ENCODE measurements around the gene GBF1.
A peak's percentile ranks its signal among the peaks of the same experiment; 100 is the strongest.

GBF1 gene

DNA sequence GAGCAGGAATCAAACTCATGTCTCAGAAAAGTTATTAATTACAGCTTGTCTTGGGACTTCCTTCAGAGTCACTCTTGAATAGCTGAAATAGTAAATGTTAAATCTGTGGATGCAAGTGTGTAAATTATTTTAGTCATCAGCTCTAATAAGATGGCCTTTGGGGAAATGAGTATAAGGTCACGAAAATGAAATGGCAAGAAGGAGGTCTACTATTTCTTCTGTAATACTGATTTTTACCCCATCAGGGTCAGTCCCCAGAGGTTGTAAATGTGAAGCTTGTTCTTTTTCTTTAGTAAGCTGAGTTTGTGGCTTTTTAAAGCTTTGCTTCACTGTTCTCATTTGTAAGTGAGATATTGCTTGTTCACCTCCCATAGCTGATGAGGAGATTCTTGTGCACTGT is 63.9 kb downstream of the GBF1 start:
- no peak for DNase-seq

DNA sequence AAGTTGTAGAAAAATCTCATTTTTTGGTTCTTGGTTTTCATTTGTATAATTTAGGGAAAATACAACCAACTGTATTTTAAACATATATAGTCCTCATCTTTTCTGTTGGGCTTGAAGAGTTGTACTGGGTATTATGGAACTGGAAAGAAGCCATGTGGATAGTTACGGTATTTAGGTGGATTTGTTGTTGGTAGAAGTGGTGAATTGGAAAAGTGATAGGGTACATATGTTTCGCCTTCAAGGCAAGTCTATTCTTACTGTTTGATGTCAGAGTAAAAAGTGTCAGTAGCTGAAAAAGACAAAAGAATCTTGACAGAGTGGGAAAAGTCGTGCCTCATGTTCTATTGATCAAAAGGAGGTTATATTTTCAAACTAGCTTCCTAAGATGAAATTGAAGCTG is 64.6 kb downstream of the GBF1 start:
- DNase-seq: no peak

DNA sequence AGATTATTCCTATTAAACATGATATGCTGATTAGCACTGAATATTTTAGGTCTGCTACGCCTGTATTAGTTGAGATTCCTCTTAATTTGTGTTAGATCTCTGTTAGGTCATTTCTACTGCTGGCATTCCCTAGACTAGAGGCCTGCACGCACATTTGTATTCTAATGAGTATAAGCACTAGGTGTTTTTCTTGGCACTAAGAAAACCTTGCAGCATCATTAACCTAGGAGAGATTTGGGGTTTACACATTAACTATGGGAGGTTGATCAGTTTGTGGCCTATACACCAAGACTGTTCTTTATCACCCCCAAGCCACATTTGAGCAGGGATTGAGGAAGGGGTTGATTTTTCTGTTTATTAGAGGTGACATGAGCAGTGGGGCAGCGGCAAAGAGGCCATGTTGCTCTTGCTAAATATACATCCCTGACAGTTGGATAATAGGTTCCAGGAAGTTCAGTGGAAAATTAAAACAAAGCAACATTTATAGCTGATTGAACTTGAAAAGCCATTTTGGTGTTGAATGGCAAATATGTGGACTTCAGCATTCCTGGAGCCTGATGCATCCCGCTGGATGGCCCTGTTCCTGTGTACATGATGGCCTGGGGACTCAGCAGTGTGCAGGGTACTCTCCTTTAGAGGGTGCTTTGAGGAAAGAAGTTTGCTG is 65.2 kb downstream of the GBF1 start:
- peak; percentile 81 for DNase-seq

DNA sequence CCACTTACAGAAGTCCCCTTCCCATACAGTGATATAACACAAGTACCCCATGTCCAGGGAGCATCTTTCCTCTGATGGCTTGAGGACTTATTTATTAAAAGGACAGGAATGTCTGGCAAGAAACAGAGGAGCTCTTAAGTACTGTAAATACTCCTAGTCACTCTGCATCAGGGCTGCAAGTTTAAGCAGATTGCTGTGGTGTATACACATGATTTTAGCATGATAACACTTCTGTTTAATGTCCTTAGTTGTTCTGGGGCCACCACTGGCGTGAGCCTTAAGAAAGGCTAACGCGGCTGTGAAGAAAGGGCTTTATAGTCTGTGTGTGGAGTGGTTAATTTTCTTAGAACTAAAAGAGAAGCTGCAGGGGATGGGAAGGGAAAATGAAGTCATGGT is 65.7 kb downstream of the GBF1 start:
- DNase-seq: no peak

DNA sequence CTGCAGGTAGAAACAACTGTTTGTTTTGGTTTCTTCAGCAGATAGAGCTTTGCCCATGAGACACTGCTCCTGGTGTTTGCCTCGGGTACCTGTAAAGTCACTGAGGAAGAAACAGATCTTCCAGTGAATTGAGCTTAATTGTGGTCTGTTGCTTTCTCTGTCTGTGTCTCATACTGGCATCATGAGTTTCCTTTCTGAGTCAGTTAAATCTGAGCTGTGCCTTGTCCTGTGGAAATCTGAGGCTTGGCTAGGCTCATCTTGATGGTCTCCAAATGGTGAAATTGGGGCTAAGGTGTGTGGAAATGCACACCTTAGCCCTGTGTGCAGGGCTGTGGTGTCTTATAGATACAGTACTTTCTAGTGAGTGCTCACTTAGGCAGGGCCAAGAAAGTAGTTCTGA is 67.4 kb downstream of the GBF1 start:
- no peak for DNase-seq

DNA sequence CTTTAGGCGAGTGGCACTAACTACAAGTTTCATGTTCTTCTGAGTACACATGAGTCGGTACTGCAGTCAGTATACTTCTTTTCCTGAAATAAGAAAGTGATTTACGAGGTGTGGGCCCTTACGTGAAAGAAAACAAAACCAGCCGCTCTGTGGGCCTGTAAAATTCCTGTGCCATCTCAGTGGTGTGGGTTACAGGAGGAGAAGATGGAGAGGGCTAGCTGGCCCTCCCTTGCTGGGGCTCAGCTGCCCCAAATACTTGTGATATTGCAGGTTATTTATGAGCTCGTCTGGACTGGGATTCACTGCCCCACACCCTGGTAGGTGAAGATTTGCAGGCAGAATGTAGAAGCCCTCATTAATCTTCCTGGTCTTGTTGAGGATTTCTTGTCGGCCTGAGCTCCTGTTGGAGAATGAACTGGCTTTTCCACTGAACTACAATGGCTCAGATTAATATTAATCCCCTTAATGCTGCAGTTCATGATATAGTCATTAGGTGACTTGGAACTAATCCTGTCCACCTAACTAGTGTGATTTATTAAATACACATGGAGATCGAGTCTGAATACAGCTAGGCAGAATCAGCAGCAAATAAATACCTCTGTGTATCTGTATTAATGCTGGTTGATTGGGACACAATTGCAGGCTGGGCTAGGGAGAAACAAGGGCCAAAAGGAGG is 68.0 kb downstream of the GBF1 start:
- no peak for DNase-seq

DNA sequence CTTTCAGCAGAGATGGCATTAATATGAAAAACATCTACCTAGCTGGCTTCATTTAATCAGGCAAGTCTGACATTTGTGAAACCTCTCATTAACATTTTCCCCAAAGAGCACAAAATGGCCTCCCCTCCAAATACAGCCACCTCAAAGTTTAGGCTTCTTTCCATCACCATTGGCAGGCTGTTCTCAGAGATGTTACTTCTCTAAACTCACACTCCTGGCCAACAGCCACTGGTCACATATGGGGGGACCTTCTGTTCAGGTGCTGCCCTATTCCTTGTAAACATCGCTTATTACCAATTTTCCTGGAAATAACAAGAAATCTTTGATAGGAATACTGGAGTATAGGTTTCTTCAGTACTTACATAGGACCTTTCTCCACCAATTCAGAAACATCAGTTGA is 69.5 kb downstream of the GBF1 start:
- DNase-seq: no peak

DNA sequence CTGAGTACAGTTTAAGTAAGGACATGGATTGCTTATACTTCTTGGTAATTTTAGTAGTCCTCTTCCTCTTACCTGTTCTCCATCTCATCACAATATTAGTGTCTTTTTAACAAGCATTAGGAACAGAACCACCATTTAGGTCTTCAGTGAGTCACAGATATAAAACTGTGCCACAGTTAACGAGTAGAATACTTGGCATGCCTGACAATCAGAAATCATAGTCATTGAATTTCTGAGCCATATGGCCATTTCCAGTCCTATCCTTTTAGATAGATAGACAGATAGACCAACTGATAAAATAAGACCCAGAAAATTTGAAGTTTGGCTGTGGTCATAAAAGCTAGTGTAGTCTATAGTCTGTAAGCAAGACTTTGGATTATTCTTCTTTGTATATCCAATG is 71.1 kb downstream of the GBF1 start:
- DNase-seq: no peak

DNA sequence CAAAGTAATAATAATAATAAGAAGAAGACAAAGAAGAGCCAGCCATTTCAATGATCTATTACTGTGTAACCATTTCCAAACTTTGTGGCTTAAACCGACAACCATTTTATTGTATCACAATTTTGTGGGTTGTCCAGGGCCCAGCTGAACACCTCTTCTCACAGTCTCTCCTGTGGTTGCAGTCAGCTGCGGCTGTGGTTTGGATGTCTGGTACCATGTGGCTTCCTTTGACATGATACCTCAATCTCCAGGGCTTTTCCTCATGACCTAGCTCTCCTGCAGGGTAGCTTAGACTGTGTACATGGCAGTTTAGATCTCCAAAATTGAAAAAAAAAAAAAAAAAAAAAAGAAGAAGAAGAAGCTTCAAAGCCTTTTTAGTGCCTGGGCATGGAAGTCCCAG is 77.6 kb downstream of the GBF1 start:
- no peak for DNase-seq

DNA sequence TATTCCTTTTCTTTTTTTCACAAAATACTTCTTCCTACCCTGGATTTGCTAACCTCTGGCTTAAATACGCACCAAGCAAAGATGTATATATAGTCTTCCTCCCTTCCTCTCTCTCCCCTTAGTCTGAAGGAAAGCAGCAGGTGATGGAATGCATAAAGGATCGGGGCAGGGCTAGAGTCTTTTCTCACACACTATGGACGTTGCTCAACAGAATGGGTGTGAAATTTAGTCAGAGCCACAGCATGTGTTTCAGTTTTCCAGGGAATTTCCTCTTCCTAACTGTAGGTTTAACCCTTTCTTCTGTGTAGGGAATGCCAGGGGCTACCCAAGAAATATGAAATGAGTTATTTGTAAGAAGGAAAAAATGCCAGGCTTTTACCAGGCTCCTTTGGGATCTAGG is 78.7 kb downstream of the GBF1 start:
- DNase-seq: peak; percentile 58

DNA sequence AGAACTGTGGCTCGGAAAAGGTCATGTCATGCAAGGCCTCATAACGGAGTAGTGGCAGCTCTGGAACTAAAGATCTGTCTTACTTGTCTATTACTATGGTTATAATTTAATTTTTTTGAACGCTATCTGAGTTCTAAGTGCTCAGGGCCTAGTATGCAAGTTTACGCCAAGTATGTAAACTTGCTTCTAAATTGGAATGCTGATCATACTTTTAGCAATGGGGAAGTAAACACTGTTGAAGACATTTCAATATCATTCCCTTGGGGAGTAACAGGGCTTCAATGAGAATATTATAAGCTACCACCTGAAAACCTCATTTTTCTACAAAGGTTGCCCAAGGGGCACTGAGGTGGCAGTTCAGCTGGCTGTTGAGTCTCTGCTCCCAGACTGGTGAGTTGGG is 80.7 kb downstream of the GBF1 start:
- DNase-seq: no peak

DNA sequence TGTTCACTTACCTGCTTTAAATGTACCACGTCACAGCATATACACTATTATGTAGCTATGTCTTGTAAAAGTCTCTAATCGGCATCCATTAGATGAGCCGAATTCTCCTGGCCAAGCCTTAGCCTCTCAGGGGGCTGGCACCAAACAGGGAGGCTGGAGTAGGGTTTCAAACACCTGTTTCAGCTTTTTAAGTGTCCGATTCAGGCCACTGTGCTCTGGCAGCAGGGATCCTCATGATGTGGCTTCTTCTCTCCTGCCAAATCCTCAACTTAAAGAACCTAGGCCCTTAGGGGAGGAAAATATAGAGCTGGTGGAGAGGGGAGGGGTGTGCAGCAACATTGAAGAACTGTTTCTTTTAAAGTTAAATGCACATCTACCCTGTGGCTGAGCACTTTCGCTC is 81.7 kb downstream of the GBF1 start:
- DNase-seq: no peak

DNA sequence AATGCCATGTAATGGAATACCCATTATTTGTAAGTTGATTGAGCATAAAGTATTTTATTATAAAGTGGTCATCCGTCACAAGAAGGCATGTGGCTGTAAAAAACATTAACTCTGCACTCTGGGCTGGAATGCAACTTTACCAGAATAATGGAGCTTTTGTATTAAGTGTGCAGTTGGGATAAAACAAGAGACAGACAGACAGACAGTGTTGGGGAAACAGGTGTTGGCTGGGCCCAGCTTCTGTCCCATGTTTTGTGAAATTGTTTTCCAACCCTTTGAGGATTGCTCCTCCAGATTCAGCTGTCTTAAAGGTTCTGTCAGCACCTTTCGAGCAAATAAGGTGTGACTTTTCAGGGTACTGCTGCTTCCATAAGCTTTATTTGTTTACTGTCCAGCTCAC is 82.3 kb downstream of the GBF1 start:
- no peak for DNase-seq

DNA sequence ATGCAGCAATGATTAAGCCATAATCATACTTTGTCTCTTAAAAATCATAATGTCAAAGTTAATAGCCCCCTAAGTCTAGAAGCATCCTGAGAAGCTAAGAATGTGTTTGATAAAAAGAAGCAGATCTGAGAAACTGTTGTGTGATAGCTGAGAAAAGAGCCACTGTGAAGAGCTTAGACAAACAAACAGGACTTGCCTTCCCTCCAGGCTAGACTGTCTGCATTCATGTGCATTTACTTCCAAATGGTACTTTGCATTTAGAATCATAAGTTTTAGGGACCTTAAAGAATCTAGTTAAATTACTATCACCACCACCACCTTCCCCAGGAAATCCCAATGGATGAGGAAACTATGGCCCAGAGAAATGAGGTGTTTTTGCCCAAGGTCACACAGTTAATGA is 87.4 kb downstream of the GBF1 start:
- DNase-seq: no peak

DNA sequence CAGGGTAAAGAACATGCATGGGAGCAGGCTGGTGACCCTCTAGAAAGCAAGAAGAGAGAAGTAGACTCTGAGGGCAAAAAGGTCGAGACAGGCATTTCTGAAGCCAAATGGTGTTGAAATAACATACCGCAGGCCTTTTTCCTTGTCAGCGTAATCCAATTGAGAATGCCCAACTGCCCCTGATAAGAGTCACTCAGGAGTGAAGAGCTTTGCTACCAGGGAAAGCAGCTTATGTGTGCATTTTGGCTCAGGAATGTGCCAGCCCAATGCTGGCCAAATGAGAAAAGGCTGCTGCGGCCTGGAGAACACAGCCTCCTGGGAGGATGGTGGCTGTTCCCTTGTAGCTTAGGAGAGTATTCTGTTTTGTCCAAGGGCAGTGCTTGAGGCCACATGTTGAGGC is 88.8 kb downstream of the GBF1 start:
- no peak for DNase-seq

DNA sequence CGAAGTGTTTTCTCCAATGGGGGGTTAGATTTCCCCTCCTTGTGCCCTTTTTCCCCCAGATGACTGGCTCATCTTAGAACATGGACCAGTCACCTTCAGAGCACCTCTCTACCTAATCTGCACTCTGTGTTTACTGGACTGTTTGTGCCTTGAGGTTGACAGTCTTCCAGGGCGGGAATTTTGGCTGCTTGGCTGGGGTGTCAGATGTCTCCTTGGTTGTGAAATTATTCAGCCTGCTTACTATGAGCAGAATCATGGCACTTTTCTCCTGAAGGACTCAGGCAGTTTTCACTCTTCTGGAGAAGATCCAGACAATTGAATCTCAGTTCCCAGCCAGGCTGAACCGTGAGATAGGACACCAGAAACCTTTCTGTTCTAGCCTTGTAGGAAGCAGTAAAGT is 89.9 kb downstream of the GBF1 start:
- no peak for DNase-seq

DNA sequence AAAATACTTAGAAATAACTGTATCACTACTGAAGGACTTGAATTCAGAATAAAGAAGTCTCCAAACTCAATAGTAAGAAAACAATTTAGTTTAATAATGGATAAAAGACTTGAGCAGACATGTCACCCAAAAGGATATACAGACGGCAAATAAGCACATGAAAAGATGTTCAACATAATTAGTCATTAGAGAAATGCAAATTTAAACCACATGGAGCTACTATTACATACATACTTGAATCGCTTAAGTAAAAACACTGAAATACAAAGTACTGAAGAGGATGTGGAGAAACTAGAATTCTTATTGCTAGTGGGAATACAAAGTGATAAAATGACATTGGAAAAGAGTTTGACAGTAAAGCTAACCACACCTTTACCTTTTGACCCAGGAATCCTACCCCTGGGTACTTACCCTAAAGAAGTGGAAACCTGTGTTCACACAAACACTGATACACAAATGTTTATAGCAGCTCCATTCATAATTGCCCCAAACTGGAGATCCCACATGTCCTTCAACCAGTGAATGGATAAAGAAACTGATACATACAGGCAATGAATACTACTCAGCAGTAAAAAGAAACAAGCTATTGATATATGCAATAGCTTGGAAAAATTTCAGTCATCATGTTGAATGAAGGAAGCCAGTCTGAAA is 95.8 kb downstream of the GBF1 start:
- DNase-seq: no peak

DNA sequence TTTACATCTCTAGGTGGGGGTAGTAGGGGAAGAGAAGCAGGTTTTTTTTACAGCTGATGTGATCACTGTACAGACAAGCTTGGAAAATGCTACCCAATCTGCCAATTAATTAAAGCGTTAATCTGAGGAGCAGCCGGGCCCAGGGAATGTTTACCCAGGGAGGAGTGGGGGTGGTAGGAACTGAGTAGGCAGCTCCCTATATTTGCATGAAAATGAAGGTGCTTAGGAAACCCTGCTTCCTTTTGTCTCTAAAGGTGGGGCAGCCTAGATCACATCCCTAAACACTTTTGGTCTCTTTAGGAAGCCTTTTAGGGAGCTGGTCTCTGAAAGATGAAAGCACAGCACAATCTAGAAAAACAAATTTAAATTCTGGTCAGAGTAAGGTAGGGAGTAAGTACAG is 97.1 kb downstream of the GBF1 start:
- no peak for DNase-seq

DNA sequence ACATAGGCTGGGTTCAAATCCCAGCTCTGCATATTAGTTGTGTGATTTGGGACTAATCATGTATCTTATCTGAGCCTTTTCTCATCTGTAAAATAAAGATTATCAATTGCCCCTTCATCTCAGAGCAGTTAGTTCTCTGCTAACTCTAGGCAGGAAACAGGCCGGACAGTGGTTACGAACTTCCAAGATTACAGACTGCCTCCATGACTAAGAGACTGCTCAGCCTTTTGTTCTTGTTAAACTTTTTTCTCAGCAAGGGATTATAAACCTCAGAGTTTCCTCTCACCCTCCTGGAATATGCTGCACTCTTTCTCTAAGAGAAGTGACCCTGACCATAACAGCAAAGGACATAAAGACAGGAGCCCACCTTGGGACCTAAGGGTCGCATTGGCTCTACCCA is 97.6 kb downstream of the GBF1 start:
- peak; percentile 58 for DNase-seq

DNA sequence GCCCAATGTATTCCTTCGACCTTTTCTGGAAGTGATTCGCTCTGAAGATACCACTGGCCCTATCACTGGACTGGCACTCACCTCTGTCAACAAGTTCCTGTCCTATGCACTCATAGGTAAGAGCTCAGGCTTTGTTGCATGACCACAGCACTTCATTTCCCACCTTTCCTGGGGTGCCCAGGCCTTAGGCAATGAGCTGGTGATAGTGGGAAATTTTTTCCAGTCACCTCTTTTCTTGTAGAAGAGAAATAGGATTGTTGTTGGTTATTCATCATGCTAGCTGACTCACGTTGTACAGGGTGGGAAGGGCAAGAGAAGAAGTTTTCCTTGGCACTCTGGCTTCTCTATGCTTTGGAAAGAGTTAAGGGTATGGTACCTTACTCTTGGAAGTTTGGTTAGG is 98.7 kb downstream of the GBF1 start:
- no peak for DNase-seq

DNA sequence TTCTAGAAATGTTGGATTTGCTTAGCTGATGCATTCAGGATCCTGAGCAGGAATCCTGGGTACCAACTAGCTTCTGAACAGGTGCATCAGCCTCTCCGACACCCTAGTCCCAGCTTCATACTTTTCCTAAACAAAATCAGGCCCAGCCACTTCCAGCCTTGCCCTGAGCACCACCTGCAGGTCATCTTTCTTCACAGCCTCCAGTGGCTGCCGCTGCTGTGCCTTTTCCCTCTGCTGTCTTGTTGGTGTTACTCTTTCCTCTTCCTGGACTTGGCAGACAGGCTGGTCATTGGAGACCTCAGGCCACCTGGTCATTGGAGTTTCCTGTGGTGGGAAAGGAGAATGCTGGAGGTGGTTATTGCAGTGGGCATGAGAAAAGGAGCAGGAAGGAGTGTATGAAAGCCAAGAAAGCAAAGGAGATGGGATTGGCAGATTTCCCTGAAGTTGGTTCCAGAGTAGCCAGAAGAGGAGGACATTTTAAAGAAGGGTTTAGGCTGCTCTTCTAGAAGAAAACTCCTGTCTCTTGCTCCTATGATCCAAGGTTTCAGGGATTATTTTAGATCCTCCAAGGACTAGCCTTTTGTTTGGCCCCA is 102.0 kb downstream of the GBF1 start:
- peak; percentile 14 for DNase-seq

DNA sequence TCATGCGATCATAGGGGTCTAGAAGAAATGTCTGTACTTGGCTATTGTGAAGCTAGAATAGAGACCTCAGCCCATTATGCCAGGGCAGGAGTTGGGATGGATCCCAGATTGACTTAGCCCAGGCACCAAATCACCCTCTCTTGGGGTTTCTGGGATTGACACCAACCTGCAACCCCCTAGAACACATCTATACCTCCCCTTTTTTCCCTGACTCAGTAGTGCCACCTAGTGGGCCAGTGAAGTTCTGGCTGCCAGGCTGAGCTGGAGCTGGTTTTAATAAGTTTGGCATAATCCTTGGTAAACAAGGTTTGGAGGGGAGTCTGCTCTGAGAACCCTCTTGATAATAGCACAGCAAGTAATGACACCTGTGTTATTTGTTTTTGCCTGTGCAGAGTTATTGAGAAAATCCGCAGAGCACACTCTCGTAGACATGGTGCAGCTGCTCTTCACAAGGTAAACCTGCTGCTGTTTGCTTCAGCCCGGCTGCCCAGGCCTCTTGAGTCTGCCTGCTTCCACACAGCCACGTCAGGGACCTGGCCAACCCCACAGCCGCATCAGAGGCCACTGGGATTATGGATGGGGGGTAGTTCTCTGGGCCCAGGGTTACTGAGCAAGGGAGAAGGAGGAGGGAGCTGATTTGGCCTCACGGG is 106.9 kb downstream of the GBF1 start:
- DNase-seq: peak; percentile 70

DNA sequence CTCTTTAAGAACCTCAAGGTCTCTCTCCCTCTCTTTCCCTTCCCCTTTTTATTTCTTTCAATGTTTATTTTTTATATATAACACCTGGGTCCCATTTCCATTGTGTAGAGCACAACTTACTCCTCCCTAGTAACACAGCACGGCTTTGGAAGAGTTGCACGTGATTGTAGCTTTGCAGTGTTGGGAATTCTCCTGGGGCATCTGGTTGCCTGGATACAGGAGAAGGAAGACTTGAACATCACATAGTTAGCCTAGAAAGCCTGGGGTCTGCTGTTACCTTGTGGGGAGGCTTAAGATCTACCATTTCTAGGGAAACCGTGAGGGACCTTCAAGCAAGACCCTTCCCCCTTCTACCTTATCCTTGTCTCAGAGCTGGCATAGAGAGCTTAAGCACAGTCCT is 109.1 kb downstream of the GBF1 start:
- DNase-seq: no peak
